ENCODE results near the gene TMEM269.

TMEM269 gene

DNA sequence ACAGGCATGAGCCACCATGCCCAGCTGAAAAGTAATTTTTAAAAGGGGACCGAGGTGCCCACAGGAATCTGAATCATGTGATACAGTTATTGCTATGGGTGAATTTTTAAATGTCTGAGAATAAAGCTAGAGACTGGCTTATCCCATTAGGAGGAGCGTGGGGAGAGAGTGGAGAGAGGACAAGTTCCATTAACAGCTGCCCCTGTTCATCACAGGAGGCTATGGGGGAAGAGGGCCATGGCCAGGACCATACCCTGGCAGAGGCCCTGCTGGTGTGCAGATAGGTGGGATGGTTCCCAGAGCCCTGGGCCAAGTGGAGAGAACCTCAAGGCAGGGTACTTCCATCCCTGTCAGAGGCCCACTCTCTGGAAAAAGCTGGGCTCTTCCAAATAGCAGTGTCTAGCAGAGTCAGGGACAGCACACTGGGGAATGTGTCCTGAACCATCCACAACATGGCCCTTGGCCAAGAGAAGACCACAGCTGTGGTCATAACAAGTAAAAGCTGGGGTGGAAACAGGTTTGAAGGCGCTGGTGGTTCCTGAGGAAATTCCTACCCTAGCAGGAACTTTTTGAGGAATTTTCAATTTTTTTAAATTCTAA, 48.0 kb downstream of the TMEM269 start:
- no peak for DNase-seq (ENCODE audit: low read depth, low spot score)
- ChIA-PET POLR2A (no interaction called here), CTCF (interaction anchor here (0.7 to 1.3 kb wide), 2 partner anchors 14 to 55 kb away, joined by 3 to 7 read pairs; partner anchors contain the start of gene ZNF691)
- TF ChIP-seq, protein P1, sequence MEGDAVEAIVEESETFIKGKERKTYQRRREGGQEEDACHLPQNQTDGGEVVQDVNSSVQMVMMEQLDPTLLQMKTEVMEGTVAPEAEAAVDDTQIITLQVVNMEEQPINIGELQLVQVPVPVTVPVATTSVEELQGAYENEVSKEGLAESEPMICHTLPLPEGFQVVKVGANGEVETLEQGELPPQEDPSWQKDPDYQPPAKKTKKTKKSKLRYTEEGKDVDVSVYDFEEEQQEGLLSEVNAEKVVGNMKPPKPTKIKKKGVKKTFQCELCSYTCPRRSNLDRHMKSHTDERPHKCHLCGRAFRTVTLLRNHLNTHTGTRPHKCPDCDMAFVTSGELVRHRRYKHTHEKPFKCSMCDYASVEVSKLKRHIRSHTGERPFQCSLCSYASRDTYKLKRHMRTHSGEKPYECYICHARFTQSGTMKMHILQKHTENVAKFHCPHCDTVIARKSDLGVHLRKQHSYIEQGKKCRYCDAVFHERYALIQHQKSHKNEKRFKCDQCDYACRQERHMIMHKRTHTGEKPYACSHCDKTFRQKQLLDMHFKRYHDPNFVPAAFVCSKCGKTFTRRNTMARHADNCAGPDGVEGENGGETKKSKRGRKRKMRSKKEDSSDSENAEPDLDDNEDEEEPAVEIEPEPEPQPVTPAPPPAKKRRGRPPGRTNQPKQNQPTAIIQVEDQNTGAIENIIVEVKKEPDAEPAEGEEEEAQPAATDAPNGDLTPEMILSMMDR (IDR thresholded peaks at IDR 0.05; ENCODE audit: insufficient read depth, low read length, missing control alignments), result no peak
- no peak overlapping the region for H3K4me3 ChIP-seq (ENCODE audit: low read depth, low read length)

DNA sequence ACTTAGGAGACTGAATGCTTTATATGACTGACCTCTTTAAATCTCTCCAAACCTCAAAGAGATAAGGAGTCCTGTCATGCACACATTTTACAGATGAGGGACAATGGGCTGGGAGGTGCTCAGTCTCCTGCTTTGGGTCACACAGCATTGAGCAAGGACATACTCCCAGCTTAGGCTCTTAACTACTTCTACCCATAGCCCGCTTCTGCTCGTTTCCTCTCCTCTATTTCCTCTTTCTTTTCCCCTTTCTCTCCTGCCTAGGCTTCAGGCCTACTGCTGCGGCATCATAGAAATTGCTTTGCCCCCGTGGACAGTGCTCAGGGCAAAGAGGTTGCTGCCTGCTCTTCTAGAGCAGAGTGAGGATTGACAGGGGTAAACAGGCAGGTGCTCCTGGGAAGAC, 49.2 kb downstream of the TMEM269 start:
- DNase-seq (ENCODE audit: low read depth, low spot score), result no peak
- POLR2A ChIA-PET, result no interaction called here
- CTCF ChIA-PET, result interaction anchor here (1.0 kb wide), 1 partner anchor 30 kb away, joined by 3 read pairs; no protein-coding TSS in a partner anchor

DNA sequence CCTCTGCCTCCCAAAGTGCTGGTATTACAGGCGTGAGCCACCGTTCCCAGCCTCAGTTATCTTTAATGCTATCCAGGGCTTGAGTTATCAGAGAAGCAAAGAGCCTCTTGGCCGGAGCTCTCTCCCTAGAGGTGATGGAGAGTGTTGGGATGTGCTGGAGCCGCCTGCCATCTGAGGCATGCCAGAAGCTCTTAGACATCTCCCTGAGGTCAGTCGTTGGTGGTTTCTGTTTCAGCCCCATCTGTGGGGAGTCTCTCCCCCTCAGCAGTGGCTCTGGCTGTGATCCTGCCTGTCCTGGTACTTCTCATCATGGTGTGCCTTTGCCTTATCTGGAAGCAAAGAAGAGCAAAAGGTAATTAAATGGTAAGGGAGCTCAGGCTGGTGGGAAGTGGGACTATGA, 50.0 kb downstream of the TMEM269 start:
- ChIA-PET POLR2A (no interaction called here), CTCF (interaction anchor here (0.9 to 1.6 kb wide), 3 partner anchors 10 to 29 kb away, joined by 3 to 7 read pairs (median 3); no protein-coding TSS in a partner anchor)
- TF ChIP-seq, protein P1 (IDR thresholded peaks at IDR 0.05; ENCODE audit: insufficient read depth, low read length, missing control alignments), result no peak
- no peak for DNase-seq (ENCODE audit: low read depth, low spot score)
- no peak overlapping the region for H3K4me3 ChIP-seq (ENCODE audit: low read depth, low read length)

More for the DNA sequence above, 49.2 kb downstream of the TMEM269 start:
- TF ChIP-seq, protein P1 (IDR thresholded peaks at IDR 0.05; ENCODE audit: insufficient read depth, low read length, missing control alignments), result no peak
- H3K4me3 ChIP-seq (ENCODE audit: low read depth, low read length), result no peak overlapping the region

DNA sequence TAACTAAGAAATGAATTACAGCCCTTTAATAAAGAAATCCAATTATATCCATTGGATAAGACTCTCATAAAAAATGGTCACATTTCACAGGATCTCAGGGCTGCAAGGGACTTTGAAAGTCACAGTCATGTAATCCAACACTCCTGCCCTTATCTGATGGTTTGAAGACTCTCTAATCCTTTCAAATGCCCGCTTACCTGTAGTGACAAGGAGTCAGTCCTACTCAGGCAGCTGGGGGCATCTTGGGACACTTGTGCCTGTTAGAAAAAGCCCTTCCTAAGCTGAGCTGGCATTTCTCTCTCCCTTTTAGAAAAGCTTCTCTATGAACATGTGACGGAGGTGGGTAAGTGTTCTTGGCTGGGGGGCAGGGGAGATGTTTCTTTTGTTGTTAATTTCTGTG, 50.6 kb downstream of the TMEM269 start:
- POLR2A ChIA-PET, result no interaction called here
- TF ChIP-seq, protein P1 (IDR thresholded peaks at IDR 0.05; ENCODE audit: insufficient read depth, low read length, missing control alignments), result no peak
- no peak overlapping the region for H3K4me3 ChIP-seq (ENCODE audit: low read depth, low read length)
- CTCF ChIA-PET, result interaction anchor here (0.9 to 1.8 kb wide), 4 partner anchors 10 to 19 kb away, joined by 3 to 16 read pairs (median 5); partner anchors contain the start of gene ZNF691
- no peak for DNase-seq (ENCODE audit: low read depth, low spot score)

DNA sequence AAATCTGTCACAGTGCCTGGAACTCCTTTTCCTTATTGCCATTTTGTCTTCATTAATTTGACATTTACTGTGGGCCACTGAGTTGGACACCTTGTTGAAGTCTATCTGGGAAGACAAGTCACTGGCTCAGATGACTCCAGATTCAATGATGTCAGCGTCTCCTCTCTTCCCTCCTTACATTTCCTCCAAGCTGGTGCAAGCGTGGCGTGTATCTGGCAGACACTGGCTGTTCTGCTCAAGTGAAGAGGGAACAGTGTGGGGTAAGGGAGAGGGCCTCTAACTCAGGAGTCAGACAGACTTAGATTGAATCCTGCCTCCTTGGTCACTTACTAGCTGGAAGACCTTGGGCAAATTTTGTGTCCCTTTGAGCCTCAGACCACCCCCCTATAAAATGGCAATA, 52.9 kb downstream of the TMEM269 start:
- CTCF ChIA-PET, result interaction anchor here (1.6 to 1.7 kb wide), 2 partner anchors 9 to 60 kb away, joined by 4 to 5 read pairs; partner anchors contain the start of gene ZNF691
- no peak for DNase-seq (ENCODE audit: low read depth, low spot score)
- TF ChIP-seq, protein P1 (IDR thresholded peaks at IDR 0.05; ENCODE audit: insufficient read depth, low read length, missing control alignments), result no peak
- no peak overlapping the region for H3K4me3 ChIP-seq (ENCODE audit: low read depth, low read length)
- POLR2A ChIA-PET, result interaction anchor here (0.7 kb wide), 1 partner anchor 9 kb away, joined by 3 read pairs; the partner anchor contains the start of gene ZNF691

DNA sequence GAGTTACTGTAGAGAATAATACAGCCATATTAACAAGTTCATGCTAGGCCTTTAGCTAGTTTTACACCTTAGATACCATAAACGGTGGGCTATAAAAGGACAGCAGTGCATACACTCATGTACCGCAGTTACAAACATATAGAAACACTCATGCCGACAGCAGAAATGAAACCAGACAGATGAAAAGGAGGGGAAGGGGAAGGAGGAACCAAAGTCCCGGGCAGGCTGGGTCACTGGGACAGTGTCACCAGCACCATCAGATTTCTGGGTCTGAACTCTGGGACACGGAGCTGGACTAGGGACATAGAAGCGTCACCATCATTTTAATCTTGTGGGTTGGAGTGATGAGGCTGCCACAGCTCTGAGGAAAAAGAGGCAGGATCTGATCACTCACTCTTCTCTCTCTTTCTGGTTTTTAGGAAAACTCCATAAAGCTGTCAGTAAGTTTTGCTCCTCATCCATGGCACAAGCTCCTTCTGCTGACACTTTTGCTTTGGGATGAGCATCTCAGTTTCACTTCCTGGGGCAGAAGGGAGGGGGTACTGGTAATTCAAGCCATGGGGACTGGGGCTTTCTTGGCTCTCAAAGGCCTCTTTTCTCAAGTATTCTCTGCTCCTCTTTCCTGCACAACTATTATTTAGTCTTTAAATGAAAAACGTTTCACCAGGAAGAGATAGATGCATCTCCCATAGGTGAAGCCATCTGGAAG, 53.8 kb downstream of the TMEM269 start:
- H3K4me3 ChIP-seq (ENCODE audit: low read depth, low read length), result no peak overlapping the region
- CTCF ChIA-PET, result interaction anchor here (1.6 to 1.7 kb wide), 2 partner anchors 8 to 61 kb away, joined by 4 to 5 read pairs; partner anchors contain the start of gene ZNF691
- POLR2A ChIA-PET, result interaction anchor here (0.7 kb wide), 1 partner anchor 8 kb away, joined by 3 read pairs; the partner anchor contains the start of gene ZNF691
- TF ChIP-seq, protein P1 (IDR thresholded peaks at IDR 0.05; ENCODE audit: insufficient read depth, low read length, missing control alignments), result no peak
- DNase-seq (ENCODE audit: low read depth, low spot score), result no peak

Data from AG04449 (cell line).